IMR-90 (cell line): ENCODE results near the gene HNRNPUL1. TPM values are rescaled to one million over a fixed set of nuclear protein-coding genes. Genes with fewer than 3 reads are reported as not detected.

Experiments used
- ATAC-seq: fragments of 200-7000 bp; cut with Tn5 transposase; 2 replicates; pipeline ENCODE4 v1.9.1; 2020; ENCODE audit warnings: low read depth, mild to moderate bottlenecking, moderate library complexity
- BruUV-seq: library from RNA; stranded (reverse); fragments of 400-500 nt; replicated peaks from 2 replicates; lab custom pipeline; 2021; lab: Mats Ljungman, UMichigan
- CTCF ChIA-PET: fragments of 300-600 bp; formaldehyde crosslinking; extraction: SDS; loops from one replicate; lab custom pipeline; 2021; ENCODE audit warnings: antibody characterized with exemption; lab: Yijun Ruan, JAX
- POLR2A ChIA-PET: fragments of 300-600 bp; sonication (Branson Sonifier 250); formaldehyde crosslinking; loops from one replicate; lab custom pipeline; 2022; ENCODE audit warnings: antibody characterized with exemption; ENCODE audit not compliant: unreplicated experiment; lab: Charles Lee
- DNase-seq: peaks from one replicate; pipeline ENCODE4 v3.0.0; 2013
- H2AFZ ChIP-seq: replicated peaks from 2 replicates; pipeline ENCODE3; 2013; ENCODE audit warnings: low read length, mild to moderate bottlenecking; ENCODE audit not compliant: poor library complexity
- H2AK5ac ChIP-seq: 2 replicates; pipeline ENCODE4 v1.6.1; 2013; ENCODE audit warnings: low read depth, low read length, inconsistent platforms
- H2AK9ac ChIP-seq: replicated peaks from 2 replicates; pipeline ENCODE3; 2013; ENCODE audit warnings: mild to moderate bottlenecking, low read depth, low read length, moderate library complexity; ENCODE audit not compliant: poor library complexity
- H2BK120ac ChIP-seq: 2 replicates; pipeline ENCODE4 v1.6.1; 2013; ENCODE audit warnings: low read depth, low read length, inconsistent platforms
- H2BK15ac ChIP-seq: 3 replicates; pipeline ENCODE4 v1.6.1; 2013; ENCODE audit warnings: low read depth, low read length, inconsistent platforms
- H2BK20ac ChIP-seq: 2 replicates; pipeline ENCODE4 v1.6.1; 2013; ENCODE audit warnings: low read depth, mild to moderate bottlenecking, inconsistent platforms, low read length, moderate library complexity
- H2BK5ac ChIP-seq: 2 replicates; pipeline ENCODE4 v1.6.1; 2013; ENCODE audit warnings: mild to moderate bottlenecking, low read depth, low read length, inconsistent platforms; ENCODE audit not compliant: poor library complexity, severe bottlenecking
- H3K14ac ChIP-seq: replicated peaks from 2 replicates; pipeline ENCODE4 v1.6.1; 2013; ENCODE audit warnings: low read depth, low read length, inconsistent platforms
- H3K18ac ChIP-seq: 2 replicates; pipeline ENCODE4 v1.6.1; 2013; ENCODE audit warnings: low read depth, low read length, control low read depth
- H3K23ac ChIP-seq: 2 replicates; pipeline ENCODE4 v1.6.1; 2013; ENCODE audit warnings: low read depth, low read length, inconsistent platforms
- H3K27ac ChIP-seq: 2 replicates; pipeline ENCODE4 v1.5.1; 2013; ENCODE audit warnings: mild to moderate bottlenecking, control low read depth, low read length; ENCODE audit not compliant: insufficient read depth
- H3K27me3 ChIP-seq: 2 replicates; pipeline ENCODE4 v1.6.1; 2013; ENCODE audit warnings: low read length; ENCODE audit not compliant: control insufficient read depth, insufficient read depth
- H3K36me3 ChIP-seq: 2 replicates; pipeline ENCODE4 v1.6.1; 2013; ENCODE audit warnings: low read length, mixed read lengths; ENCODE audit not compliant: control insufficient read depth, insufficient read depth
- H3K4ac ChIP-seq: 2 replicates; pipeline ENCODE4 v1.6.1; 2013; ENCODE audit warnings: low read depth, low read length, inconsistent platforms
- H3K4me1 ChIP-seq: 2 replicates; pipeline ENCODE4 v1.6.1; 2013; ENCODE audit warnings: low read length, mixed read lengths; ENCODE audit not compliant: control insufficient read depth, insufficient read depth
- H3K4me2 ChIP-seq: 2 replicates; pipeline ENCODE4 v1.6.1; 2013; ENCODE audit warnings: low read depth, mild to moderate bottlenecking, control low read depth, low read length, moderate library complexity
- H3K4me3 ChIP-seq: 2 replicates; pipeline ENCODE4 v1.5.1; 2013; ENCODE audit warnings: low read depth, mild to moderate bottlenecking, control low read depth, low read length, moderate library complexity; ENCODE audit not compliant: insufficient read depth
- H3K56ac ChIP-seq: 2 replicates; pipeline ENCODE4 v1.6.1; 2013; ENCODE audit warnings: low read length, inconsistent platforms; ENCODE audit not compliant: insufficient read depth; ENCODE audit errors: extremely low read depth
- H3K79me1 ChIP-seq, 2 experiments: 2 replicates each; pipeline ENCODE4 v1.6.1; 2013; ENCODE audit warnings: low read length in 2 of 2, inconsistent platforms in 1 of 2, low read depth in 1 of 2
- H3K9ac ChIP-seq: 2 replicates; pipeline ENCODE4 v1.6.1; 2013; ENCODE audit warnings: low read depth, low read length, control low read depth
- H3K9me1 ChIP-seq: 2 replicates; pipeline ENCODE4 v1.6.1; 2013; ENCODE audit warnings: low read length, inconsistent platforms; ENCODE audit not compliant: insufficient read depth
- H3K9me3 ChIP-seq: 2 replicates; pipeline ENCODE4 v1.6.1; 2013; ENCODE audit warnings: low read length; ENCODE audit not compliant: control insufficient read depth, insufficient read depth
- H4K20me1 ChIP-seq: 2 replicates; pipeline ENCODE4 v1.6.1; 2013; ENCODE audit warnings: low read length, inconsistent platforms; ENCODE audit not compliant: insufficient read depth
- H4K5ac ChIP-seq: 2 replicates; pipeline ENCODE4 v1.6.1; 2013; ENCODE audit warnings: mild to moderate bottlenecking, low read depth, low read length, control low read depth
- H4K8ac ChIP-seq, 2 experiments: 2 replicates each; pipeline ENCODE4 v1.6.1; 2013; ENCODE audit warnings: low read depth in 2 of 2, low read length in 2 of 2, control low read depth in 1 of 2, inconsistent platforms in 1 of 2
- H4K91ac ChIP-seq: 2 replicates; pipeline ENCODE4 v1.6.1; 2013; ENCODE audit warnings: low read depth, low read length, inconsistent platforms; ENCODE audit not compliant: insufficient read depth
- BHLHE40 ChIP-seq: fragments of 150-350 bp; IDR thresholded peaks from 2 replicates; pipeline ENCODE4 v1.6.1; 2016; ENCODE audit warnings: mild to moderate bottlenecking, low read depth, low read length
- CEBPB ChIP-seq: IDR thresholded peaks from 2 replicates; pipeline ENCODE4 v1.6.1; 2012; ENCODE audit warnings: low read depth, low read length, improper control_type of control experiment
- CHD1 ChIP-seq: IDR thresholded peaks from 2 replicates; pipeline ENCODE4 v1.6.1; 2012; ENCODE audit warnings: low read depth, low read length, improper control_type of control experiment
- MAZ ChIP-seq: IDR thresholded peaks from 2 replicates; pipeline ENCODE4 v1.6.1; 2012; ENCODE audit warnings: low read depth, mild to moderate bottlenecking, low read length, improper control_type of control experiment, moderate library complexity, borderline replicate concordance
- MXI1 ChIP-seq: IDR thresholded peaks from 2 replicates; pipeline ENCODE4 v1.6.1; 2012; ENCODE audit warnings: low read depth, mild to moderate bottlenecking, low read length, moderate library complexity, borderline replicate concordance
- POLR2A ChIP-seq: IDR thresholded peaks from 2 replicates; pipeline ENCODE4 v1.6.1; 2012; ENCODE audit warnings: mild to moderate bottlenecking, low read depth, low read length
- RAD21 ChIP-seq: IDR thresholded peaks from 2 replicates; pipeline ENCODE4 v1.6.1; 2012; ENCODE audit warnings: low read length, improper control_type of control experiment
- RFX5 ChIP-seq: IDR thresholded peaks from 2 replicates; pipeline ENCODE4 v1.8.0; 2012; ENCODE audit warnings: low read depth, mild to moderate bottlenecking, low read length, moderate library complexity
- USF2 ChIP-seq: fragments of 150-350 bp; IDR thresholded peaks from 2 replicates; pipeline ENCODE4 v1.6.1; 2017; ENCODE audit warnings: mild to moderate bottlenecking, antibody characterized with exemption, low read length, low read depth
- WGBS, 2 experiments: methylation state at CpG; one replicate each; pipeline versions ENCODE4 v1.1.5 to v1.1.7; 2013; ENCODE audit warnings: missing lambda C conversion rate in 2 of 2; ENCODE audit not compliant: insufficient read length in 1 of 2; ENCODE audit errors: extremely low coverage in 2 of 2; 5-methylcytosine and 5-hydroxymethylcytosine counted together
- dilution Hi-C: fragments of 300-500 bp; cut with HindIII; formaldehyde crosslinking; loops from one replicate; pipeline ENCODE4 v1.14.3; 2018; ENCODE audit warnings: low sequenced_read_pairs; ENCODE audit not compliant: unreplicated experiment
- in situ Hi-C: fragments of 300-500 bp; cut with MboI; formaldehyde crosslinking; loops from 3 replicates; pipeline ENCODE4 v1.14.3; 2019; ENCODE audit warnings: low sequenced_read_pairs, inconsistent platforms, mixed read lengths
- intact Hi-C: fragments of 100-400 bp; cut with micrococcal nuclease; formaldehyde crosslinking; loops from 2 replicates; pipeline ENCODE4 v1.10.0; 2022
- polyA plus RNA-seq, 3 experiments: library from polyadenylated mRNA; depleted of rRNA; stranded (reverse); fragments of >200 nt; gene quantifications; 2 replicates each; pipeline ENCODE4 v1.2.3, GENCODE V29; 2012; ENCODE audit warnings: low replicate concordance in 1 of 3
- total RNA-seq: library from RNA; depleted of rRNA; stranded (reverse); fragments of >200 nt; gene quantifications from 2 replicates; pipeline ENCODE4 v1.2.3, GENCODE V29; 2012
- TF ChIP-seq, protein P1 (sequence below): fragments of 150-350 bp; IDR thresholded peaks from 2 replicates; pipeline ENCODE4 v1.6.1; 2016; ENCODE audit warnings: low read depth, mild to moderate bottlenecking, low read length, moderate library complexity, borderline replicate concordance

The HNRNPUL1 gene
- total and polyA plus RNA-seq, 2 of the 4 experiments (the other 2 are of a cell fraction), result 50.7 to 67.3 TPM

DNA sequence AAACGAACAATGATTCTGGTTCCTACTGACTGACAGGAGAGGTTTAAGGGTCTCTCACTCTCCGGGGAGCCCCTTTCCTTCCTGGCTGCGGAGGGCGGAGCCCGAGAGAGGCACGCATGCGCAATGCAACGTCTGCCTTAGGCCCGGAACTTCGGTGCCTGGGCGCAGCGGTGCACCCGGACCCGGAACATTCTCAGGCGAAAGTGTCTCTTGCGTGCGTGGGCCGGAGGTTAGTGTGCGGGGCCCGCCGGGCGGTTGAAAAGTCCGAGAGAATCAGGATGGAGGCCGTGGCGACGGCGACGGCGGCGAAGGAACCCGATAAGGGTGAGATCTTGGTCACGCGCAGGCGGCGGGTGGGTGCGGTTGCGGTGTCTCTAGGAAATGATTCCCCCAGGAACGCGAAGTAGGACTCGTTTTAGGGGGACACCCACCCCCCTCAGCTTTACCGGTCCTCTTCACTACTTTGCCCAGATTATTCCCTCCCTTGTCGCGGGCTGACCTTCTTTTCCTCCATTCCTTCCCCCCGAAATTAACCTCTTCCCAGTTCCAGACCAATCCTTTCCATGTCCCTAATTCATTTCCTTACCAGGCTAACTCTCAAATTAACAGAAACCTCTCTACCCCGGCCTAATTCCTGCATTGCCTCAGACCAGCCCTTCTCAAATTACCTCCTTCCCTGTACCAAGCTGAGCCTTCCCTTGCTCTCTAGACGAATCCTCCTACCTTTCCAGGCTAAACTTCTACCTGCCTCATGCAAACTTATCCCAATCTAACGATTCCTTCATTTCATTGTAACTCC, 46.1 kb downstream of the HNRNPUL1 start, which contains the start of gene CCDC97:
TSS of gene CCDC97 (plus strand) at position 140 of the 799 bp plus-strand sequence. CDS start at position 279, 139 bp downstream.
- 0% methylated on average over 18 of the region's 47 CpGs; no CpG with 5 or more reads in 1 of the 2 experiments for WGBS, 2 experiments
- Histone ChIP-seq H3K9me3 (no peaks in the 10 kb centered on the region), H4K8ac (peak within 1 kb of the TSS; percentile 97 to 98), H3K14ac (peak within 1 kb of the TSS; percentile 100), H3K27ac (peak within 1 kb of the TSS; percentile 96), H3K4ac (peak within 1 kb of the TSS; percentile 100), H4K20me1 (peaks cover 22% of the 10 kb centered on the region; the same call in 1 of the 2 replicates), H3K36me3 (peaks cover 36% of the 10 kb centered on the region), H2BK120ac (peak within 1 kb of the TSS; percentile 91), H4K91ac (peak within 1 kb of the TSS; percentile 94), H3K4me1 (peaks cover 7% of the 10 kb centered on the region), H4K5ac (peak within 1 kb of the TSS; percentile 97), H2AK9ac (peak within 1 kb of the TSS; percentile 95), H3K23ac (peak within 1 kb of the TSS; percentile 100), H3K27me3 (no peaks in the 10 kb centered on the region), H2BK20ac (peak within 1 kb of the TSS; percentile 72), H3K56ac (peak within 1 kb of the TSS; percentile 99), H2BK5ac (peak within 1 kb of the TSS; percentile 93), H3K4me2 (peak within 1 kb of the TSS; percentile 96), H2AK5ac (peak within 1 kb of the TSS; percentile 71), H3K79me1 (peaks cover 18 to 56% of the 10 kb centered on the region in 2 experiments; a peak in 3 of 4 replicates), H3K9ac (peak within 1 kb of the TSS; percentile 100), H3K9me1 (no peaks in the 10 kb centered on the region; the same call in none of the 2 replicates), H3K4me3 (peak within 1 kb of the TSS; percentile 72), H2BK15ac (peak within 1 kb of the TSS; percentile 63; the same call in 2 of the 3 replicates), H2AFZ (peak within 1 kb of the TSS; percentile 97), H3K18ac (peak within 1 kb of the TSS; percentile 96)
- peak; percentile 85 for DNase-seq
- POLR2A ChIA-PET, result no interaction called here
- BruUV-seq, result no TSS peak
- CTCF ChIA-PET, result interaction anchor here (0.6 kb wide), 1 partner anchor 12 kb away, joined by 4 read pairs; no protein-coding TSS in a partner anchor
- peak; percentile 81 for ATAC-seq
- TF ChIP-seq USF2, result peak; percentile 64
- peak; percentile 51 for TF ChIP-seq CEBPB
- peak; percentile 89 for TF ChIP-seq BHLHE40
- TF ChIP-seq POLR2A, result peak; percentile 82
- TF ChIP-seq, protein P1, sequence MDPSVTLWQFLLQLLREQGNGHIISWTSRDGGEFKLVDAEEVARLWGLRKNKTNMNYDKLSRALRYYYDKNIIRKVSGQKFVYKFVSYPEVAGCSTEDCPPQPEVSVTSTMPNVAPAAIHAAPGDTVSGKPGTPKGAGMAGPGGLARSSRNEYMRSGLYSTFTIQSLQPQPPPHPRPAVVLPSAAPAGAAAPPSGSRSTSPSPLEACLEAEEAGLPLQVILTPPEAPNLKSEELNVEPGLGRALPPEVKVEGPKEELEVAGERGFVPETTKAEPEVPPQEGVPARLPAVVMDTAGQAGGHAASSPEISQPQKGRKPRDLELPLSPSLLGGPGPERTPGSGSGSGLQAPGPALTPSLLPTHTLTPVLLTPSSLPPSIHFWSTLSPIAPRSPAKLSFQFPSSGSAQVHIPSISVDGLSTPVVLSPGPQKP, result no peak
- TF ChIP-seq MXI1, result peak; percentile 83; the same call in 1 of the 2 replicates
- no peak for TF ChIP-seq RFX5
- TF ChIP-seq RAD21, result no peak
- peak; percentile 87; the same call in 1 of the 2 replicates for TF ChIP-seq MAZ
- peak; percentile 35; the same call in 1 of the 2 replicates for TF ChIP-seq CHD1
- intact Hi-C loops, result loop anchor here (1.0 to 5.0 kb wide), 2 partner anchors 42 to 93 kb away; partner anchors contain the start of gene AXL
- dilution Hi-C loops, result no loop called here
- in situ Hi-C loops, result no loop called here
